ENCODE results near the gene TEX11. TPM values are rescaled to one million over a fixed set of nuclear protein-coding genes. Genes with fewer than 3 reads are reported as not detected.
"Not testable (repeated sequence)": the region's sequence is repeated elsewhere in the genome, so short reads cannot be mapped to it uniquely, and the experiment has no call there.

Gene TEX11
- total and polyA plus RNA-seq, 2 of the 13 experiments (the other 11 are each of a cell fraction or from before 2014, with no cell fraction given): not detected

GRCh38 chrX:70720721-70721120 lies 187.8 kb downstream of the TEX11 start (continued):
- TF ChIP-seq SIN3A (IDR thresholded peaks at IDR 0.05; ENCODE audit: borderline replicate concordance, low read depth, low read length): no peak
- no peak for TF ChIP-seq ZNF766 (CRISPR knock-in tag; IDR thresholded peaks at IDR 0.05; ENCODE audit: borderline replicate concordance)
- TF ChIP-seq SMAD9 (CRISPR knock-in tag; IDR thresholded peaks at IDR 0.05): no peak

DNA sequence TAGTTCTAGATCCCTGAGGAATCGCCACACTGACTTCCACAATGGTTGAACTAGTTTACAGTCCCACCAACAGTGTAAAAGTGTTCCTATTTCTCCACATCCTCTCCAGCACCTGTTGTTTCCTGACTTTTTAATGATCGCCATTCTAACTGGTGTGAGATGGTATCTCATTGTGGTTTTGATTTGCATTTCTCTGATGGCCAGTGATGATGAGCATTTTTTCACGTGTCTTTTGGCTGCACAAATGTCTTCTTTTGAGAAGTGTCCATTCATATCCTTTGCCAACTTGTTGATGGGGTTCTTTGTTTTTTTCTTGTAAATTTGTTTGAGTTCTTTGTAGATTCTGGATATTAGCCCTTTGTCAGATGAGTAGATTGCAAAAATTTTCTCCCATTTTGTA lies 197.2 kb downstream of the TEX11 start:
- 0% methylated on average over 1 of the region's 3 CpGs for WGBS (ENCODE audit: low lambda C conversion rate)
- in situ Hi-C loops (cut with HindIII; ENCODE audit: extremely low pct_ligation_motif_present, low pct_unique_long_range_greater_than_20kb); FAIRE-seq; POLR2A ChIA-PET; H3K36me3 ChIP-seq (replicated peaks in 1 of 2; ENCODE audit: control insufficient read depth in 1 of 2, insufficient read depth in 2 of 2, low read length in 2 of 2); H2AFZ ChIP-seq (ENCODE audit: low read length); ATAC-seq; H4K20me1 ChIP-seq (ENCODE audit: insufficient read depth, low read length); H3K27me3 ChIP-seq (ENCODE audit: control insufficient read depth in 1 of 2, insufficient read depth in 2 of 2, low read length in 2 of 2); H3K27ac ChIP-seq (ENCODE audit: extremely low read length, insufficient read depth, low read length); H3K9ac ChIP-seq (ENCODE audit: insufficient read depth, low read depth, low read length); CTCF ChIA-PET (ENCODE audit: low intra/inter-chr PET ratio, low total read pairs); H3K4me1 ChIP-seq (ENCODE audit: insufficient read depth, low read length); intact Hi-C loops (cut with micrococcal nuclease; ENCODE audit: unreplicated experiment); BruUV-seq (replicated peaks); H3K9me3 ChIP-seq (ENCODE audit: low read length); DNase-seq (ENCODE audit: low spot score); H3K4me2 ChIP-seq (ENCODE audit: low read depth, low read length); H3K4me3 ChIP-seq (replicated peaks in 1 of 3; ENCODE audit: insufficient read depth in 1 of 3, low read depth in 2 of 3, low read length in 3 of 3); H3K79me2 ChIP-seq (ENCODE audit: insufficient read depth, low read length): not testable (repeated sequence)

DNA sequence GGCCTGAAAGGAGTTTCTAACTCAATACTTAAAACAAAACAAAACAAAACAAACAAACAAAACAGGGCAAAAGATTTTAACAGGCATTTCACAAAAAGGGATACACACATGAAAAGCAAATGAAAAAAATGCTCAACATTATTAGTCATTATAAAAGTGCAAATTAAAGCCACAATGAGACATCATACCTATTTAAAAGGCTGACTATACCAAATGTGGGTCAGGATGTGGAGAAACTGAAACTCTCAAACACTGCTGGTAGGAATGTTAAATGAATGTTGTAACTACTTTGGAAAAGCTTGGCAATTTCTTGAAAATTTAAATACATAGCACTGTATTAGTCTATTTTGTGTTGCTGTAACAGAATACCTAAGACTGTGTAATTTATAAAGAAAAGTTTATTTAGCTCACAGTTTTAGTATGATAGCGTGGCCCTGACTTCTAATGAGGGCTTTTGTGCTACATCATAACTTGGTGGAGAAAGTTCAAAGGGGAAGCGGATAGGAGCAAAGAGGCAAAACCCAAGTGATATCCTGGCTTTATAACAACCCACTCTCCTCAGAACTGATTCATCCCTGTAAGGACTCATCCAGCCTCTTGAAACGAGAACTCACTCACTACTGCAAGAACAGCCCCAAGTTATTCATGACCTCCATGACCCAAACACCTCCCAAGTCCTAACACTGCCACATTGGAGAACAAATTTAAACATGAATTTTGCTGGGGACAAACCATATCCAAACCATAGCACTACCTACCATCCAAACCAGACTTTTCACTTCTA lies 214.0 kb downstream of the TEX11 start:
- FAIRE-seq: no peak
- 44% methylated on average over 2 of the region's 3 CpGs for WGBS (ENCODE audit: low lambda C conversion rate)
- TF ChIP-seq ARNT2 (CRISPR knock-in tag; IDR thresholded peaks at IDR 0.05; ENCODE audit: low read depth) (no peak), RNF2 (conservative IDR thresholded peaks at IDR 0.05; ENCODE audit: low read depth) (no peak)

GRCh38 chrX:70679455-70679854 lies 229.1 kb downstream of the TEX11 start:
- FAIRE-seq; CTCF ChIA-PET (ENCODE audit: low intra/inter-chr PET ratio, low total read pairs); in situ Hi-C loops (cut with HindIII; ENCODE audit: extremely low pct_ligation_motif_present, low pct_unique_long_range_greater_than_20kb); H3K9me3 ChIP-seq (ENCODE audit: low read length); H4K20me1 ChIP-seq (ENCODE audit: insufficient read depth, low read length); H3K27me3 ChIP-seq (ENCODE audit: control insufficient read depth in 1 of 2, insufficient read depth in 2 of 2, low read length in 2 of 2); H3K4me2 ChIP-seq (ENCODE audit: low read depth, low read length); H3K36me3 ChIP-seq (replicated peaks in 1 of 2; ENCODE audit: control insufficient read depth in 1 of 2, insufficient read depth in 2 of 2, low read length in 2 of 2); H2AFZ ChIP-seq (ENCODE audit: low read length); ATAC-seq; intact Hi-C loops (cut with micrococcal nuclease; ENCODE audit: unreplicated experiment); H3K9ac ChIP-seq (ENCODE audit: insufficient read depth, low read depth, low read length); POLR2A ChIA-PET; H3K79me2 ChIP-seq (ENCODE audit: insufficient read depth, low read length); BruUV-seq (replicated peaks); H3K4me1 ChIP-seq (ENCODE audit: insufficient read depth, low read length); H3K27ac ChIP-seq (ENCODE audit: extremely low read length, insufficient read depth, low read length); DNase-seq (ENCODE audit: low spot score); H3K4me3 ChIP-seq (replicated peaks in 1 of 3; ENCODE audit: insufficient read depth in 1 of 3, low read depth in 2 of 3, low read length in 3 of 3): not testable (repeated sequence)
- no CpG with 5 or more reads among the region's 33 CpGs for WGBS (ENCODE audit: low lambda C conversion rate)

More for the DNA sequence above, 214.0 kb downstream of the TEX11 start:
- BruUV-seq (replicated peaks): no TSS peak
- no peak overlapping the region for H3K4me2 ChIP-seq (ENCODE audit: low read depth, low read length)
- DNase-seq (ENCODE audit: low spot score): no peak
- no peaks in the 10 kb centered on the region for H3K79me2 ChIP-seq (ENCODE audit: insufficient read depth, low read length)
- ChIA-PET CTCF (ENCODE audit: low intra/inter-chr PET ratio, low total read pairs) (no interaction called here), POLR2A (no interaction called here)
- intact Hi-C loops (cut with micrococcal nuclease; ENCODE audit: unreplicated experiment) (no loop called here), in situ Hi-C loops (cut with HindIII; ENCODE audit: extremely low pct_ligation_motif_present, low pct_unique_long_range_greater_than_20kb) (no loop called here)
- no peak overlapping the region for H3K9ac ChIP-seq (ENCODE audit: insufficient read depth, low read depth, low read length)
- no peaks in the 10 kb centered on the region for H3K9me3 ChIP-seq (ENCODE audit: low read length)
- H3K36me3 ChIP-seq (replicated peaks in 1 of 2; ENCODE audit: control insufficient read depth in 1 of 2, insufficient read depth in 2 of 2, low read length in 2 of 2): no peaks in the 10 kb centered on the region
- no peak overlapping the region for H2AFZ ChIP-seq (ENCODE audit: low read length)
- H3K27me3 ChIP-seq (ENCODE audit: control insufficient read depth in 1 of 2, insufficient read depth in 2 of 2, low read length in 2 of 2): no peaks in the 10 kb centered on the region
- H3K27ac ChIP-seq (ENCODE audit: extremely low read length, insufficient read depth, low read length): no peak overlapping the region
- H4K20me1 ChIP-seq (ENCODE audit: insufficient read depth, low read length): no peaks in the 10 kb centered on the region; the same call in 1 of the 2 replicates
- H3K4me3 ChIP-seq (replicated peaks in 1 of 3; ENCODE audit: insufficient read depth in 1 of 3, low read depth in 2 of 3, low read length in 3 of 3): no peak overlapping the region
- ATAC-seq: no peak
- H3K4me1 ChIP-seq (ENCODE audit: insufficient read depth, low read length): no peaks in the 10 kb centered on the region
